Astrocyte of the cerebellum (primary cell): Measurements from ENCODE around the gene TMEM184B.
A peak's percentile ranks its signal among the peaks of the same experiment; 100 is the strongest.

Experiments used
- DNase-seq: peaks from one replicate; pipeline ENCODE4 v3.0.0-alpha.2; 2011; ENCODE audit warnings: low read depth
- H3K4me3 ChIP-seq: 2 replicates; pipeline ENCODE4 v1.5.1; 2011; ENCODE audit warnings: mild to moderate bottlenecking, low read depth, low read length, moderate library complexity
- in situ Hi-C: cut with HindIII; loops from 2 replicates; pipeline ENCODE4 v1.10.0; 2017; ENCODE audit warnings: low sequenced_read_pairs
- TF ChIP-seq, protein P1 (sequence below): IDR thresholded peaks from 2 replicates; pipeline ENCODE4 v1.5.1; 2012; ENCODE audit warnings: low read length, low read depth, moderate library complexity, mild to moderate bottlenecking; ENCODE audit errors: missing control alignments

Gene TMEM184B

GRCh38 chr22:38230916-38231315, 41.9 kb downstream of the TMEM184B start:
- no peak overlapping the region for H3K4me3 ChIP-seq
- TF ChIP-seq, protein P1, sequence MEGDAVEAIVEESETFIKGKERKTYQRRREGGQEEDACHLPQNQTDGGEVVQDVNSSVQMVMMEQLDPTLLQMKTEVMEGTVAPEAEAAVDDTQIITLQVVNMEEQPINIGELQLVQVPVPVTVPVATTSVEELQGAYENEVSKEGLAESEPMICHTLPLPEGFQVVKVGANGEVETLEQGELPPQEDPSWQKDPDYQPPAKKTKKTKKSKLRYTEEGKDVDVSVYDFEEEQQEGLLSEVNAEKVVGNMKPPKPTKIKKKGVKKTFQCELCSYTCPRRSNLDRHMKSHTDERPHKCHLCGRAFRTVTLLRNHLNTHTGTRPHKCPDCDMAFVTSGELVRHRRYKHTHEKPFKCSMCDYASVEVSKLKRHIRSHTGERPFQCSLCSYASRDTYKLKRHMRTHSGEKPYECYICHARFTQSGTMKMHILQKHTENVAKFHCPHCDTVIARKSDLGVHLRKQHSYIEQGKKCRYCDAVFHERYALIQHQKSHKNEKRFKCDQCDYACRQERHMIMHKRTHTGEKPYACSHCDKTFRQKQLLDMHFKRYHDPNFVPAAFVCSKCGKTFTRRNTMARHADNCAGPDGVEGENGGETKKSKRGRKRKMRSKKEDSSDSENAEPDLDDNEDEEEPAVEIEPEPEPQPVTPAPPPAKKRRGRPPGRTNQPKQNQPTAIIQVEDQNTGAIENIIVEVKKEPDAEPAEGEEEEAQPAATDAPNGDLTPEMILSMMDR: no peak
- in situ Hi-C loops: no loop called here
- no peak for DNase-seq

GRCh38 chr22:38230108-38230825, 42.5 kb downstream of the TMEM184B start:
- H3K4me3 ChIP-seq: no peak overlapping the region

DNA sequence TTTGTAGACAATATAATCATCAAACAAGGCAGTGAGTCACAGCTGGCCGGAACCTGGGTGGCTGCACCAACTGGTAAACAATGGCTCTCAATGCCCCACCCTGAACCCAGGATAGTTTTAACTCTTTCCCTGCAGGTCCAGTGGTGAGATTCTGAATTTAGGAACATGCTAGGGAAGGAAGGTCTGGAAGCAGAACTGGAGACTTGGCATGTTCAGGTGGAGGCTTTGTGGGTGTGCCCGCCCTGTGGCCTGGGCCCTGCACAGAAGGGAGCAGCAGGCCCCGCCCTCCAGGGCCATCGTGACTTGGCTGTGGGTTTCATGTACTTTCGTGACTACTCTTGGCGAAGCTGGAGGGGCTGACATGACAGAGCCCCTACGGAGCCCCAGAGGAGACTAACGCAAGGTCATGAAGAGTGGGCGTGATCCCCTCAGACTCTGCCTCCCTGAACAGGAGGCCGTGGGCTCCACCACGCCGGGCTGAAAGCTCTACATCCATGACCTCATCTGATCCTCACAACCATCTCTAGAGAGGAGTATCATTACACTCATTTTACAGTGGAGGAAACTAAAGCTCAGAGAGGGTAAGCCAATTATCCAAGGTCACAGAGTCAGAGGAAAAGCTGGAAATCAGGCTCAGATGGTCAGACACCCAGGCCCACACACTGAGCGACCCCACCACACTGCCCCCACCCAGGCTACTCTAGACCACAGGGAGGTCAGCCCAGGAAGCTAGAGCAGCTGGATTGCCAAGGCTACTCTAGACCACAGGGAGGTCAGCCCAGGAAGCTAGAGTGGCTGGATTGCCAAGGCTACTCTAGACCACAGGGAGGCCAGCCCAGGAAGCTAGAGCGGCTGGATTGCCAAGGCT, 43.7 kb downstream of the TMEM184B start:
- in situ Hi-C loops: loop anchor here (5.0 kb wide), 1 partner anchor 38 kb away; no protein-coding TSS in a partner anchor

More at GRCh38 chr22:38230108-38230825, 42.5 kb downstream of the TMEM184B start:
- in situ Hi-C loops: no loop called here
- TF ChIP-seq, protein P1: peak; percentile 10
- DNase-seq: no peak

DNA sequence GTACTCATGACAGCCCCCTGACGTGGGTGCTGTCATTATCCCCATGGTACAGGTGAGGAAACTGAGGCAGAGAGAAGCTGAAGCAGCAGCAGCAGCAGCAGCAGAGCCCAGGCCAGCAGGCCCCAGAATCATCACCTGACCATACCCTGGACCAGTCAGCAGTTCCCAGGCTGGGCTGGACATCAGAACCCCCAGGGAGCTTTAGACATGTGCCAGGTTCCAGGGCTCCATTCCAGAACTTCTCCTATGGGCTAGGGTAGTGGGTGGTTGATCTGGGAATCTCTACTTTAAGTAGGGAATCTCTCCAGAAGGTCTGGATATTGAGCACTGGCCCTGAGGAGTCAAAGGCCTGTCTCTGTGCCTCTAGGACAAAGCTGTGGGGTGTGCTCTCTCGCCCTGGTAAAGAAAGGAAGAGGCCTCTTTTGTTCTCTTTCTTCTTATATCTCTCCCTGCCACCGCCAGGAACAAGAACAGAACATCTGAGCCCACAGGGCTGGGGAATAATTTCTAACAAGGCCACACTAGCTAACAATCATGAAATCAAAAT, 44.4 kb downstream of the TMEM184B start:
- in situ Hi-C loops: loop anchor here (5.0 kb wide), 1 partner anchor 39 kb away; no protein-coding TSS in a partner anchor
- DNase-seq: no peak
- no peak overlapping the region for H3K4me3 ChIP-seq
- TF ChIP-seq, protein P1: no peak

More for the DNA sequence above, 43.7 kb downstream of the TMEM184B start:
- DNase-seq: no peak
- H3K4me3 ChIP-seq: no peak overlapping the region
- TF ChIP-seq, protein P1: no peak

- no peak for DNase-seq
- TF ChIP-seq, protein P1: no peak
- in situ Hi-C loops: loop anchor here (5.0 kb wide), 1 partner anchor 40 kb away; no protein-coding TSS in a partner anchor
- no peak overlapping the region for H3K4me3 ChIP-seq
Observed at GRCh38 chr22:38226853-38227649, 45.8 kb downstream of the TMEM184B start.
